ENCODE measurements around the gene ATAT1.

DNA sequence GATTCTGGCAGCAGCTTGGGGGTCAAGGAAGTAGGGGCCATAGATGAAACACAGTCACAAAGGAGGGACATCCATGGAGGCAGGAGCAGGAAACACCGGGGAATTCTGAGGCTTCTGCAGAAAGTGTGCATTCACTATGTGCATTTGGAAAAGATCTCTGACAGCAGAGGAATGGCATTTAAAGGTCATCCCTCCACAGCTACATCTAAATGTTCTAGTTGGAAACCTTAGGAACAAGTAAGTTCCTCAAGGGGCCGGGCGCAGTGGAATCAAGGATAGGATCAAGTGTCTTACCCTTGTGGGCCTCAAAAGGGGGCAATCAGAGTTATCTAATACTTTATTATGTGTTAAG is 29.0 kb downstream of the ATAT1 start:
- TF ChIP-seq POLR2AphosphoS5 (IDR thresholded peaks at IDR 0.05) (no peak), CTCF (IDR thresholded peaks at IDR 0.05 in 8 of 11, conservative IDR thresholded peaks at IDR 0.05 in 3 of 11) (no peak)

Measured in spleen (tissue), 7 donors.